Measurements from ENCODE around the gene DNAJB13. TPM values are rescaled to one million over a fixed set of nuclear protein-coding genes. Genes with fewer than 3 reads are reported as not detected.

Gene DNAJB13
- total and polyA plus RNA-seq, 2 of the 13 experiments (the other 11 are each of a cell fraction or from before 2014, with no cell fraction given), result 2.3 TPM; not detected in 1

DNA sequence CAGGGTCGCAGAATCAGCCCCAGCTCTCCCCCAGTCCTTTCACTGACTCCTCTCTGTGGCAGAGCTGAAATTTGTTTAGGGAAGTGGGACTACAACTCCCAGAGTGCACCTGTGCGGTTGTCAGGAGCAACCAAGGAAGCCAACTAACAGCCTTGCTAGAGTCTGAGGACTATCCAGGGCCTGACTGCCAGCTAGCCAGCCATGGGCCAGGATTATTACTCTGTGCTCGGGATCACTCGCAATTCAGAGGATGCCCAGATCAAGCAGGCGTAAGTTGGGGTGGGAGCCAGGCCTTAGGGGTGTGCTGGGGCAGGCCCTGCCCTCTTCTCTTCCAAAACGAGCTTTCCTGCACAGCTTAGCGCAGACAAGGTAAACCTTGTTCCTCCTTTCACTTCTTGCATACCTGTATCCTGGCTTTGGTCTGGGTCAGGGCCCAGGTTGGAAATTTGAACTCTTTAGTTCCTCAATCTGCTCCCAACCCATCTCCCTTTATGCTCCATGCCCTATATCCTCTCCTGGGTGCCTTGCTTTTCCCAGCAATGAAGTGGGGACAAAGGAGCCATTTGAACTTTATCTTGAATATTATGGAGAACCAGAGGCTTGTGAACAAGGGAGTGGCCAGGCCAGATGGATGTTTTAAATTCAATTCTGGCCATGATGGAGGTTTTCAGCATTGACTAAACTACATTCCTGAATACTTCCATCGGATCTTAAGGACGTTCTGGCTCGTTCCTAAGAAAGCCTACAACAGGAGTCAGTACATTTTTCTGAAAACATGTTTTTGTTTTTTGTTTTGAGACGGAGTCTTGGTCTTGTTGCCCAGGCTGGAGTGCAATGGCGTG is at the start of gene DNAJB13 (continued):
- TF ChIP-seq BCL3 (CRISPR knock-in tag; IDR thresholded peaks at IDR 0.05) (no peak; the same call in 1 of the 2 replicates), ZNF20 (CRISPR knock-in tag; IDR thresholded peaks at IDR 0.05) (no peak), GMEB1 (CRISPR knock-in tag; IDR thresholded peaks at IDR 0.05; ENCODE audit: borderline replicate concordance) (peak; percentile 21; the same call in 1 of the 2 replicates), PITX1 (CRISPR knock-in tag; IDR thresholded peaks at IDR 0.05) (0 out of 2 replicates have a peak, but pooled peaks have one; percentile 47), NR1H2 (CRISPR knock-in tag; IDR thresholded peaks at IDR 0.05; ENCODE audit: borderline replicate concordance, low read depth) (no peak), ZMAT5 (CRISPR knock-in tag; IDR thresholded peaks at IDR 0.05; ENCODE audit: borderline replicate concordance, low read depth) (no peak), TARDBP (CRISPR knock-in tag; IDR thresholded peaks at IDR 0.05) (peak; percentile 51; the same call in 1 of the 2 replicates), CBX2 (IDR thresholded peaks at IDR 0.05; ENCODE audit: low read depth, low read length) (no peak), CBX2 (CRISPR knock-in tag; IDR thresholded peaks at IDR 0.05; ENCODE audit: low read depth) (no peak), FOXO4 (CRISPR knock-in tag; conservative IDR thresholded peaks at IDR 0.05) (no peak), ARNTL (CRISPR knock-in tag; IDR thresholded peaks at IDR 0.05) (no peak), ZNF619 (CRISPR knock-in tag; IDR thresholded peaks at IDR 0.05) (no peak), NFE2 (CRISPR knock-in tag; IDR thresholded peaks at IDR 0.05) (no peak), HOXA5 (CRISPR knock-in tag; IDR thresholded peaks at IDR 0.05) (no peak), ZSCAN5A (CRISPR knock-in tag; IDR thresholded peaks at IDR 0.05; ENCODE audit: borderline replicate concordance) (no peak), XRCC5 (optimal IDR thresholded peaks at IDR 0.05; ENCODE audit: low read length) (no peak)
- TF ChIP-seq, protein P1, sequence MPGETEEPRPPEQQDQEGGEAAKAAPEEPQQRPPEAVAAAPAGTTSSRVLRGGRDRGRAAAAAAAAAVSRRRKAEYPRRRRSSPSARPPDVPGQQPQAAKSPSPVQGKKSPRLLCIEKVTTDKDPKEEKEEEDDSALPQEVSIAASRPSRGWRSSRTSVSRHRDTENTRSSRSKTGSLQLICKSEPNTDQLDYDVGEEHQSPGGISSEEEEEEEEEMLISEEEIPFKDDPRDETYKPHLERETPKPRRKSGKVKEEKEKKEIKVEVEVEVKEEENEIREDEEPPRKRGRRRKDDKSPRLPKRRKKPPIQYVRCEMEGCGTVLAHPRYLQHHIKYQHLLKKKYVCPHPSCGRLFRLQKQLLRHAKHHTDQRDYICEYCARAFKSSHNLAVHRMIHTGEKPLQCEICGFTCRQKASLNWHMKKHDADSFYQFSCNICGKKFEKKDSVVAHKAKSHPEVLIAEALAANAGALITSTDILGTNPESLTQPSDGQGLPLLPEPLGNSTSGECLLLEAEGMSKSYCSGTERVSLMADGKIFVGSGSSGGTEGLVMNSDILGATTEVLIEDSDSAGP (CRISPR knock-in tag; IDR thresholded peaks at IDR 0.05; ENCODE audit: borderline replicate concordance), result no peak
- TF ChIP-seq, protein P2, sequence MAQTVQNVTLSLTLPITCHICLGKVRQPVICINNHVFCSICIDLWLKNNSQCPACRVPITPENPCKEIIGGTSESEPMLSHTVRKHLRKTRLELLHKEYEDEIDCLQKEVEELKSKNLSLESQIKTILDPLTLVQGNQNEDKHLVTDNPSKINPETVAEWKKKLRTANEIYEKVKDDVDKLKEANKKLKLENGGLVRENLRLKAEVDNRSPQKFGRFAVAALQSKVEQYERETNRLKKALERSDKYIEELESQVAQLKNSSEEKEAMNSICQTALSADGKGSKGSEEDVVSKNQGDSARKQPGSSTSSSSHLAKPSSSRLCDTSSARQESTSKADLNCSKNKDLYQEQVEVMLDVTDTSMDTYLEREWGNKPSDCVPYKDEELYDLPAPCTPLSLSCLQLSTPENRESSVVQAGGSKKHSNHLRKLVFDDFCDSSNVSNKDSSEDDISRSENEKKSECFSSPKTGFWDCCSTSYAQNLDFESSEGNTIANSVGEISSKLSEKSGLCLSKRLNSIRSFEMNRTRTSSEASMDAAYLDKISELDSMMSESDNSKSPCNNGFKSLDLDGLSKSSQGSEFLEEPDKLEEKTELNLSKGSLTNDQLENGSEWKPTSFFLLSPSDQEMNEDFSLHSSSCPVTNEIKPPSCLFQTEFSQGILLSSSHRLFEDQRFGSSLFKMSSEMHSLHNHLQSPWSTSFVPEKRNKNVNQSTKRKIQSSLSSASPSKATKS (CRISPR knock-in tag; IDR thresholded peaks at IDR 0.05), result no peak

Measured in HepG2 (cell line).